ENCODE measurements around the gene CEP72. TPM values are rescaled to one million over a fixed set of nuclear protein-coding genes. Genes with fewer than 3 reads are reported as not detected.

The CEP72 gene
- polyA plus RNA-seq, 1 experiment, result 1.7 TPM

DNA sequence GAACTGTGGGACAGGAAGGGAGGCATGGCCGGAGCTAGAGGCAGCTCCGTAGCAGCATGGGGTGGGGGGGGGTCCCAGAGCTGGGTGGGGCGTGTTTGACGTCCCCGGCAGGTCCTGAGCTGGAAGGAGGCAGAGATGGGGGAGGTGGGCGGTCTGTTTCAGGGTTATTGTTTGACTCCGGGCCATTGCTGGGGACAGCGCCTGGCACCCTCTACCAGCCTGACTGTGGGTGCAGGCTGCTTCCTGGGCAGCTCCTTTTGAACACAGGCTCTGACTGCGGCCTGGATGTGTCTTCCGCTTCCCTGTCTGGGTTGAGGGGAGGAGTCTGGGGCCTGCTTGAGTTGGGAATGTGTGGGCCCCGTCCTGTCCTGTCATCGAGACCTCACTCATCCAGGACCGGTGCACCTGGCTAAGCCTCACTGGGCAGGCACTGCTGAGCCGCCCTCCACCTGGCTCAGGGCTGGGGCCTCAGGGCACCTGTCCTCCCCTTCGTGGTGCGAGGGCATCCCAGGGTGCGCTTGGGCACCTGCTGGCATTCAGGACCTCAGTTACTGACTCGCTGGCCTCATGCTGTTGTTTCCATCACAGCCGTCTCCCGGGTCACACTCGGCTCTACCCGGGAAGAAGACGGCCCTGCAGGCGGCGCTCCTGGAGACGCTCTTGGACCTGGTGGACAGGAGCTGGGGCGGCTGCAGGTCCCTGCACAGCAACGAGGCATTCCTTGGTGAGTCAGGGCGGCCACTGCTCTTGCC lies 26.5 kb downstream of the CEP72 start:
- TF ChIP-seq, protein P1, sequence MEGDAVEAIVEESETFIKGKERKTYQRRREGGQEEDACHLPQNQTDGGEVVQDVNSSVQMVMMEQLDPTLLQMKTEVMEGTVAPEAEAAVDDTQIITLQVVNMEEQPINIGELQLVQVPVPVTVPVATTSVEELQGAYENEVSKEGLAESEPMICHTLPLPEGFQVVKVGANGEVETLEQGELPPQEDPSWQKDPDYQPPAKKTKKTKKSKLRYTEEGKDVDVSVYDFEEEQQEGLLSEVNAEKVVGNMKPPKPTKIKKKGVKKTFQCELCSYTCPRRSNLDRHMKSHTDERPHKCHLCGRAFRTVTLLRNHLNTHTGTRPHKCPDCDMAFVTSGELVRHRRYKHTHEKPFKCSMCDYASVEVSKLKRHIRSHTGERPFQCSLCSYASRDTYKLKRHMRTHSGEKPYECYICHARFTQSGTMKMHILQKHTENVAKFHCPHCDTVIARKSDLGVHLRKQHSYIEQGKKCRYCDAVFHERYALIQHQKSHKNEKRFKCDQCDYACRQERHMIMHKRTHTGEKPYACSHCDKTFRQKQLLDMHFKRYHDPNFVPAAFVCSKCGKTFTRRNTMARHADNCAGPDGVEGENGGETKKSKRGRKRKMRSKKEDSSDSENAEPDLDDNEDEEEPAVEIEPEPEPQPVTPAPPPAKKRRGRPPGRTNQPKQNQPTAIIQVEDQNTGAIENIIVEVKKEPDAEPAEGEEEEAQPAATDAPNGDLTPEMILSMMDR (IDR thresholded peaks at IDR 0.05; ENCODE audit: insufficient read depth, low read depth, low read length), result no peak
- CTCF ChIA-PET, result no interaction called here
- no peaks in the 10 kb centered on the region for H3K27me3 ChIP-seq (ENCODE audit: control insufficient read depth, insufficient read depth, low read length)
- POLR2A ChIA-PET, result no interaction called here
- DNase-seq (ENCODE audit: low read depth), result no peak
- H3K4me3 ChIP-seq (ENCODE audit: low read depth, low read length), result no peak overlapping the region
- H3K36me3 ChIP-seq (ENCODE audit: control insufficient read depth, insufficient read depth, low read length), result peaks cover 10% of the 10 kb centered on the region

DNA sequence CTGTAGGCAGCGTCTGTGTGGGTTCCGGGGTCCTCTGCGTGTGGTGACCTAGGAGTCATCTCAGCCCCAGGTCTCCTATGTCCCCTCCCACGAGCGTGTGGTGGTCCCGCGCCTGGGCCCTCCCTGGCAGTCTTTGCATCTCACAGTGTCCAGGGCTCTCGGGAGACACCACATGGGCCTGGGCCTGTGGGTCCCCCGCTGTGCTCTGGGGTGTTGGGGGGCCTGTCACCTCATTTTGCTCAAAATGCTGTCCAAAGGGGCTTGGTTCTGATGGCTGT lies 27.1 kb downstream of the CEP72 start:
- TF ChIP-seq, protein P1 (IDR thresholded peaks at IDR 0.05; ENCODE audit: insufficient read depth, low read depth, low read length), result no peak
- no peak for DNase-seq (ENCODE audit: low read depth)
- Histone ChIP-seq H3K36me3 (ENCODE audit: control insufficient read depth, insufficient read depth, low read length) (peaks cover 10% of the 10 kb centered on the region), H3K27me3 (ENCODE audit: control insufficient read depth, insufficient read depth, low read length) (no peaks in the 10 kb centered on the region), H3K4me3 (ENCODE audit: low read depth, low read length) (no peak overlapping the region)
- POLR2A ChIA-PET, result no interaction called here
- CTCF ChIA-PET, result no interaction called here

DNA sequence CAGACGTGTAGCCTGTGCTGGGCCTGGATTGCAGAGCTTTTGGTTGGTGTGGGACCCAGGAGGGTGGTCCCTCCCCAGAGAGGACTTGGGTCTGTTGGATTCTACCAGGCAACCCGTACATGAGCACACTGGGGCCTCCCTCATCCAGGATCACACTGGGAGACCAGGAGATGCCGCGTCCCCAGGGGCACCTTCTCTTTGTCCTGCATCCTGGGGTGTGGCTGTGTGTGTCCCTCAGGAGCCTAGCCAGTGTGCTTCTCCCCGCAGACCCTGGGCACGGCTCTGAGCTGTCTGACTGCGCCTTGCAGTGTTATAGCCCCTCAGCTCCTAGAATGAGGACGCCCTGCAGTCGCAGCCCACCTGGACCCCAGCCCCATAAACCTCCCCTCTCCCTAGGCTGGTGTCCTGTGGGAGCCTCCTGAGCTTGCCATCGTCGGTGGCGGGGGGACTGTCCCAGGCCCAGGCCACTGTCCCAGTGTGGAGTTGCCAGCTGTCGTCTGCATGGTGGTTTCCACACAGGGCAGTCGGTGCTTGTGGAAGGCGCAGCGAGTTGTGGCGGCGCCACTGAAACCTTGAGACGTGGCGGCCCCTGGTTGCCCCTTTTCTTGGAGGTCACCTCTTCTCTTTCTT lies 27.6 kb downstream of the CEP72 start:
- Histone ChIP-seq H3K36me3 (ENCODE audit: control insufficient read depth, insufficient read depth, low read length) (peaks cover 10% of the 10 kb centered on the region), H3K27me3 (ENCODE audit: control insufficient read depth, insufficient read depth, low read length) (no peaks in the 10 kb centered on the region), H3K4me3 (ENCODE audit: low read depth, low read length) (no peak overlapping the region)
- DNase-seq (ENCODE audit: low read depth), result no peak
- POLR2A ChIA-PET, result no interaction called here
- CTCF ChIA-PET, result no interaction called here
- TF ChIP-seq, protein P1 (IDR thresholded peaks at IDR 0.05; ENCODE audit: insufficient read depth, low read depth, low read length), result no peak

GRCh38 chr5:640461-641330 lies 28.6 kb downstream of the CEP72 start:
- ChIA-PET POLR2A (no interaction called here), CTCF (no interaction called here)

GRCh38 chr5:641331-641765 lies 29.2 kb downstream of the CEP72 start:
- ChIA-PET POLR2A (no interaction called here), CTCF (no interaction called here)
- no peak overlapping the region for H3K4me3 ChIP-seq (ENCODE audit: low read depth, low read length)
- TF ChIP-seq, protein P1 (IDR thresholded peaks at IDR 0.05; ENCODE audit: insufficient read depth, low read depth, low read length), result no peak
- H3K27me3 ChIP-seq (ENCODE audit: control insufficient read depth, insufficient read depth, low read length), result no peaks in the 10 kb centered on the region
- no peak for DNase-seq (ENCODE audit: low read depth)
- H3K36me3 ChIP-seq (ENCODE audit: control insufficient read depth, insufficient read depth, low read length), result peaks cover 9% of the 10 kb centered on the region

More at GRCh38 chr5:640461-641330, 28.6 kb downstream of the CEP72 start:
- no peak for DNase-seq (ENCODE audit: low read depth)
- TF ChIP-seq, protein P1 (IDR thresholded peaks at IDR 0.05; ENCODE audit: insufficient read depth, low read depth, low read length), result no peak
- Histone ChIP-seq H3K4me3 (ENCODE audit: low read depth, low read length) (no peak overlapping the region), H3K27me3 (ENCODE audit: control insufficient read depth, insufficient read depth, low read length) (no peaks in the 10 kb centered on the region), H3K36me3 (ENCODE audit: control insufficient read depth, insufficient read depth, low read length) (peaks cover 9% of the 10 kb centered on the region)
